GM21526 (cell line): ENCODE measurements around the gene DHRS1.

ENCODE experiments used
- ATAC-seq: cut with Tn5 transposase; IDR thresholded peaks from one replicate; pipeline ENCODE4 v1.9.1; 2021; ENCODE audit warnings: moderate library complexity; ENCODE audit not compliant: unreplicated experiment, low FRiP score

DHRS1 gene

GRCh38 chr14:24299255-24300191, at the start of gene DHRS1, which contains the start of gene NOP9:
DHRS1 (minus strand) TSS chr14:24299780; CDS start chr14:24299106, 674 bp downstream.
NOP9 (plus strand) TSS chr14:24299850; CDS start chr14:24299955, 105 bp downstream.
- ATAC-seq = peak; percentile 59

- no peak for ATAC-seq
These were observed 48.6 kb upstream of the DHRS1 start for GRCh38 chr14:24348186-24348585.

GRCh38 chr14:24347134-24347533, 47.6 kb upstream of the DHRS1 start:
- no peak for ATAC-seq

- ATAC-seq = no peak
These were observed 44.4 kb upstream of the DHRS1 start for GRCh38 chr14:24343795-24344660.

- ATAC-seq = no peak
These were observed 43.3 kb upstream of the DHRS1 start for GRCh38 chr14:24342889-24343288.

GRCh38 chr14:24340606-24341005, 41.0 kb upstream of the DHRS1 start:
- no peak for ATAC-seq

GRCh38 chr14:24339284-24340151, 39.9 kb upstream of the DHRS1 start, which contains the start of gene RIPK3:
RIPK3 (minus strand) TSS chr14:24339991; CDS start chr14:24339826, 165 bp downstream.
- ATAC-seq = peak; percentile 73

GRCh38 chr14:24338843-24339242, 39.3 kb upstream of the DHRS1 start:
- ATAC-seq = no peak

GRCh38 chr14:24337824-24338175, 38.2 kb upstream of the DHRS1 start:
- ATAC-seq = no peak

- no peak for ATAC-seq
These were observed 37.7 kb upstream of the DHRS1 start for GRCh38 chr14:24337144-24337823.

GRCh38 chr14:24335461-24336171, 36.0 kb upstream of the DHRS1 start:
- no peak for ATAC-seq

GRCh38 chr14:24334431-24335291, 35.1 kb upstream of the DHRS1 start, which contains the start of gene ADCY4:
ADCY4 (minus strand) TSS chr14:24335071; CDS start chr14:24334652, 419 bp downstream.
- ATAC-seq = no peak

- peak; percentile 67 for ATAC-seq
These were observed 32.9 kb upstream of the DHRS1 start for GRCh38 chr14:24332268-24332993.

- no peak for ATAC-seq
These were observed 32.2 kb upstream of the DHRS1 start for GRCh38 chr14:24331731-24332267.

GRCh38 chr14:24330973-24331674, 31.5 kb upstream of the DHRS1 start:
- no peak for ATAC-seq

- no peak for ATAC-seq
These were observed 30.2 kb upstream of the DHRS1 start for GRCh38 chr14:24329736-24330135.
